ENCODE results near the gene LONP2.

LONP2 gene

DNA sequence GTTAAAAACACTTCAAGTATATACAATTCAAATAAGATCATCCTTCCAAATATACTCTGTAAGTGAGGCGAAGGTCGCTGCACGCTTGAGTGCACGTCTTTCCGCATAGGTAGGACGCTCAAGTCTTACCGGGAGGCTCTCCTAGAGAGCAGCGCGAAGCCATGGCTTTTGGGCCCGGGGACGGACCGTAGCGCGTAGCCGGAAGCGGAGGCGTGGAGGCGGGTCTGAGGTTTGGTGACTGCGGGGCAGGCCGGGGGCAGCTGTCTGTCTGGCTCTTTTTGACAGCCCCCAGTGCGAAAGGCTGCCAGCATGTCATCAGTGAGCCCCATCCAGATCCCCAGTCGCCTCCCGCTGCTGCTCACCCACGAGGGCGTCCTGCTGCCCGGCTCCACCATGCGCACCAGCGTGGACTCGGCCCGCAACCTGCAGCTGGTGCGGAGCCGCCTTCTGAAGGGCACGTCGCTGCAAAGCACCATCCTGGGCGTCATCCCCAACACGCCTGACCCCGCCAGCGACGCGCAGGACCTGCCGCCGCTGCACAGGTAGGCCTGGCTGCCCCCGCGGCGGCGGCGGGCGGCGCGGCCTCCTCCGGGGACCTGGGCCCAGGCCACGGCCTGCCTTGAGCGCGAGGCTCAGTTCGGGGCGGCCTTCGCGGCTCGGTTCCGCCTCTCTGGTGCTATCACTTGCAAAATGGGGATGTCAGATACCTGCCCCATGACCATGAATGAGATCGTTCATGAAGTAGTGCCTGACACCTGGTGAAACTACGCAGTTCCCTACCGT lies at the start of gene LONP2:
Gene LONP2, plus strand, starts transcription at position 221 of the 783 bp plus-strand sequence. Its CDS starts 89 bp downstream, at position 310.
- peak; percentile 90 for DNase-seq (ENCODE audit: low spot score)

- no peak for DNase-seq (ENCODE audit: low spot score)
Observed at GRCh38 chr16:48194828-48195556, 49.1 kb upstream of the LONP2 start.

GRCh38 chr16:48197294-48197693 lies 46.8 kb upstream of the LONP2 start:
- no peak for DNase-seq (ENCODE audit: low spot score)

DNA sequence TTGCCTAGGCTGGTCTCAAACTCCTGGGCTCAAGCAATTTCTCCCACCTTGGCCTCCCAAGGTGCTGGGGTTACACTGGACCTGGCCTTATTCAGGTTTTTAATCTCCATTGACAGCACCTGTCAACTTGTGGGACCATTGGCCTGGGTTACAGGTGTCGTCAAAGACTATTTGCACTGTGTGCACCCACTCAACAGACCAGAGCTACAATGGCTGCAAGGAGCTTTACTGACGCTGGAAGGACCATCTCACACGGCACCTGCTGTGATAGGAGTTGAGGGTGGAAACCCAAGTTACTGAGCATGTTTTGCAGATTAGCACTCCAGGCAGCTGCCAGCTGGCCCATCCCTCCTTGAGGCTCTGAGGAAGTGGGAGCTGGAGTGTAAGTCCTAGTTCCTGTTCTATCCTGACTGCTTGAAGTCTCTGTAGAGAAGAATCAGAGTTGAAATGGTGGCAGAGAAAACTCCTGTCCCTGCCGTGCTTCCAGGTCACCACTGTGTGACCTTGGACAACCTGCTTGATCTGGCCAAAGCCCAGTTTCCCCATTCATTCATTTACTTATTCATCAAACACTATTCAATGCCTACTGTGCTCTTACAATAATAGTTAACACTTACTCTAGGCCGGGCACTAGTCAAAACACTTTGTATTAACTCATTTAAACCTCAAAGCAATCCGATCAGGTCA lies 42.4 kb upstream of the LONP2 start:
- no peak for DNase-seq (ENCODE audit: low spot score)

DNA sequence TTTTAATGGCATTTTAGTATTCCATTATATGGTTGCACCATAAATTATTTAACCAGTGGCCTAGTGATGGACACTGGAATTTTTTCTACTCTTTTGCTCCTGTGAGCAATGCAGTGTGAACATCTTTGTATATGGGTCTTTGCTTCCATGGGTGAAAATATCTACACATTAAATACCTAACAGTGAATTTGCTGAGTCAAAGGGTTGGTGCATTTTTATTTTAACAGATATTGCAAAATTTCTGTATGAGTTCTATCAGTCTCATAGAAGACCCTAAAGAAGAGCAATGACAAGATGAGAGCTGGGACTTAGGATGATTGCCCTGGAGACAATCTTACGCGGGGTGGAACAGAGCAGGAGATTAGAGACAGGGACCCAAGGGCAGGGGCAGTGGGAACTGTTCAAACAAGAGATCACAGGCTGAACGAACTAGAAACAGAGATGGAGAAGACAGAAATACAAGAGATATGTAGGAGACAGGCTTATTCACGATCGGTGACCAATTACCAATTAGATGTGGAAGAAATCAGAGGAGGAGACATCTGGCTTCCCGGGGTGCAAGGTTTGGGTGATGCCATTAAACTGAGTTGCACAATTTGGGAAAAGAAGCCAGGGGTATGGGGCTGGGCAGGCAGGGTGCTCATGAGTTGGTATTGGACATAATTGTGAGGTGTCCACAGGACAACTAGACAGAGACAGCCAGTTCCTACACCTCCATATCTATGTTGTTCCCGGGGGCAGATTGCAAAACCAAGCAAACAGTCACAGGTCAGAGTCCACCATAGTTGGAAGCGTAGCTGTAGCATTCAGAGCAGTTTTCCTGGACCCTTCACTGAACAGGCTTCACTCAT lies 39.9 kb upstream of the LONP2 start:
- DNase-seq (ENCODE audit: low spot score), result no peak

GRCh38 chr16:48204825-48205151 lies 39.3 kb upstream of the LONP2 start:
- no peak for DNase-seq (ENCODE audit: low spot score)

DNA sequence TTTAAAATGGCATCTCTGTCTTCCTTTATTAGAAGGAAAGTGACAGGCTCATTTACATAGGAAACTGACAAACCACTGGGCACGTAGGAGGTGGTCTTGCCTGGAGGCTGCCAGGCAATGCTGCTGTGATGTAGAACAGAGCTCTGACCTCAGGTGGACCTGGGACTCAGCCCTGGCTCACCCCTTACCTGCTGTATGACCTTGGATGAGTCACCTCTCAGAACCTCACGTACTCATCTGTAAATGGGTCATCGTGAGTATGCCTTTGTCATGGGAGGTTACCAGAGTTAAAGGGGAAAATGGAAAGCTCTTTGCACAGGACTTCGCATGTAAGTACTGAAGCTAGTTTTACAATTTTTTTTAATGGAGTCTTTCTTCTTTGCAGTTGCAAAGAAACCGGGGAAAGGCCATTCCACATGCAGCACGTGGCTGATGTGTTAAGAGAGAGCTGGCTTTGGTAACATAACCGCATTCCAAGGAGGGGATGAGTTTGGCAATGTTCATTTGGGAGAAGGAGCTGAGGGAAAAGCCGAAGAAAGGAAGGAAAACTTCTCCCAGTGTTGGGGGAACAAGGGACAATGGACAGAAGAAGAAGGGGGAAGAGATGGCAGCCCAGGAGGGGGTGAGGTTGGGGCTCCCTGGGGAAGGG lies 37.4 kb upstream of the LONP2 start:
- DNase-seq (ENCODE audit: low spot score), result no peak

DNA sequence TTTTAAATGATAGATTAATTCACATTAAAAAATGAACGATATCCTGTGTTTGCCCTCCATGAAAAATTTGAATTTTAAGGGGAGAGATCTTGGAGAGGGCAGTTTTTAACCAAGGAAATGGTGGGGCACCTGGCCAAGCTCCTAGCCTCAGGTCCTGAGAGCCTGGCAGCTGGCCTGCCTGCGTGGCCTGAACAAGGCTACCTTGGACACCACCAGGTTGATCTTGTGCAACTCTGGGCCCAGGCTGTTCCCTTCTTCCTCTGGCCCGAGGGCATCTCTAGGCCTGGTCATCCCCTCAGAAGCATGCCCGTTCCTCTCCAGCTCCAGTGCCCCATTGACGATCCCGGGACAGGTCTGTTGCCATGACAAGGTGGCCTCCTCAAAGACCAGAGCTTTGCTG lies 33.4 kb upstream of the LONP2 start:
- no peak for DNase-seq (ENCODE audit: low spot score)

- no peak for DNase-seq (ENCODE audit: low spot score)
Observed at GRCh38 chr16:48212033-48212432, 32.1 kb upstream of the LONP2 start.

GRCh38 chr16:48215738-48216137 lies 28.4 kb upstream of the LONP2 start:
- no peak for DNase-seq (ENCODE audit: low spot score)

DNA sequence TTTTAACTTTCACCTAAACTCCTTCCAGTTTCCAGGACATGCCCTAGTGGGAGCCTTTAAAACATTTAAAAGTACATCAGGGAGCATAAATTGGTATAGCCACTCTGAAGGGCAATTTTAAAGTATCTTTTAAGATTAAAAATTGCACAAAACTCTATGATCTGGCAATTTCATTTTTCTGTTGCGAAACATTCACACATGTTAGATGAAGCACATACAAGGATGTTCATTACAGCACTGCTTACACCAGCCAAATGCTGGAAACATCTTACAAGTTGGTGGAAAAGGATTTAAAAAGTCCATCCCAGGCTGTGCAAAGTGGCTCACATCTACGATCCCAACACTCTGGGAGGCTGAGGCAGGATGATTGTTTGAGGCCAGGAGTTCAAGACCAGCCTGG lies 26.4 kb upstream of the LONP2 start:
- no peak for DNase-seq (ENCODE audit: low spot score)

DNA sequence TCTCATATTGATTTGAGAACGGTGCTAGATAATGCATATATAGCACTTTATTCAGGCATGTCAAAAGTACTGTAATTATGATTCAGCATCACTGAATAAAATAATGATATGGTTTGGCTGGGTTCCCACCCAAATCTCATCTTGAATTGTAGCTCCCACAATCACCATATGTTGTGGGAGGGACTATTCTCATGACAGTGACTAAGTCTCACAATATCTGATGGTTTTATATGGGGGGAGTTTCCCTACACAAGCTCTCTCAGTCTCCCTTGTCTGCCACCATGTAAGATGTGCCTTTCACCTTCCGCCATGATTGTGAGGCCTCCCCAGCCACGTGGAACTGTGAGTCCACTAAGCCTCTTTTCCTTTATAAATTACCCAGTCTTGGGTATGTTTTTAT lies 25.6 kb upstream of the LONP2 start:
- DNase-seq (ENCODE audit: low spot score), result no peak

DNA sequence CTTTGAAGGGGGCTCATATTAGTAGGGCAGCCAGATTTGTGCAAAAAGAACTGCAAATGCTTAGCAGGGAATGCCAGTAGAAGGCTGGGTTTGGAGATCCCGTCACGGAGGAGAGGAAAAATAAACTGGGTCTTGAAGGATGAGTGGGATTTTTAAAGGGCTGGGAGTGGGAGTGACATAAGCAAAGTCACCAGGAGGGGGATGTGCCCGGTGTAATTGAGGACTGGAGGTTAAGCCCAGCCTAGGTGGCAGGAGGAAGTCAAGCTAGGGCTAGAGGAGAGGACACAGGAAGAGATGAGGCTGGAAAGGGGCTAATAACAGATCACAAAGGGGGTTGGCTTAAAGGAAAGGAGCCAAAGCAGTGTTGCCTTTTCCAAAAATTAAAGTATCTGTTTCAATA lies 23.2 kb upstream of the LONP2 start:
- DNase-seq (ENCODE audit: low spot score), result no peak

GRCh38 chr16:48223490-48223889 lies 20.6 kb upstream of the LONP2 start:
- no peak for DNase-seq (ENCODE audit: low spot score)

DNA sequence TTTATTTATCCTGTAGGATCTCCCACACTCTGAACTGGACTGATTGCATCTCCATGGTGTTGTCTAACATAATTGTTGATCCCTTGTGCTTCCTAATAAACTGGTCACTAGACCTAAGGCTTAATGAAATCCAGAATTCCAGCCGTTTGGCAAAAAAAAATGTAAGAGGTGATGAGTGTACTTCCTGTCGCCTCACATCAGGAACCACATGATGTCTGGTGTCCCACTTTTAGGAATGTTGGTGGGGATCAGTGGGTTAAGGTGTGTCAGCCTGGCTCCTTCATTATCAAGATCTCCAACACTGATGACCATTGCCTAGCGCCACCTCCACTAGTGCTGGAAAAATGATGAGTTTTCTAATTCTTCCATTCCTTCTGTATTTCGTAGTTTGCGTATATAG lies 18.6 kb upstream of the LONP2 start:
- no peak for DNase-seq (ENCODE audit: low spot score)

- DNase-seq (ENCODE audit: low spot score), result peak; percentile 52
Observed at GRCh38 chr16:48231727-48232492, 12.2 kb upstream of the LONP2 start.

GRCh38 chr16:48232493-48233040 lies 11.5 kb upstream of the LONP2 start:
- DNase-seq (ENCODE audit: low spot score), result no peak

- DNase-seq (ENCODE audit: low spot score), result no peak
Observed at GRCh38 chr16:48234630-48235029, 9.5 kb upstream of the LONP2 start.

DNA sequence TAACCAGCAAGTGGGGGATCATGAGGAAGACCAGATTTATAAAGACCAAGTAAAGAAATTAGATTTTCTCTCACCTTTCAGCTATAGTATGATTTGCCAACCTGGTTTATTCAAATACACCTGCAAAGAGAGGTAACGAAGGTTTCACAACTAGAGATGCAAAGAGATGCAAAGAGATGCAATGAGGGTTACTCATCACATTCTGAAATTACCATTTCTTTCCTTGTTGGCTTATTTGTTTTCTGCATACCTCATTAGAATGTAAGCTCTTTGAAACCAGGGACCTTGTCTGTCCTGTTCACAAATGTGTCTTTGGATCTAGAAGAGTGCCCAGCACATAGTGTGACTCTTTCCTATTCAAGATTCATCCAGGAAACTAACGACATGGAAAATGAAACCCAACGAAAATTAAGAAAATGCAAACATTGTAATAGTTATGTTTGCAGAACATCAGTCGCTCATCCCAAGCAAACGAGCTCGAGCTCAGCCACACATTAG lies 9.0 kb upstream of the LONP2 start:
- no peak for DNase-seq (ENCODE audit: low spot score)

GRCh38 chr16:48235556-48236136 lies 8.5 kb upstream of the LONP2 start:
- no peak for DNase-seq (ENCODE audit: low spot score)

Measured in AG08395 (cell line).